Inflammatory macrophage treated with lipopolysaccharide for 1 hour (primary cell): Measurements from ENCODE around the gene PYHIN1.

Experiments used
- DNase-seq, 2 donors: peaks; one replicate each; pipeline ENCODE4 v3.0.0-alpha.2; 2020 to 2022

The PYHIN1 gene

DNA sequence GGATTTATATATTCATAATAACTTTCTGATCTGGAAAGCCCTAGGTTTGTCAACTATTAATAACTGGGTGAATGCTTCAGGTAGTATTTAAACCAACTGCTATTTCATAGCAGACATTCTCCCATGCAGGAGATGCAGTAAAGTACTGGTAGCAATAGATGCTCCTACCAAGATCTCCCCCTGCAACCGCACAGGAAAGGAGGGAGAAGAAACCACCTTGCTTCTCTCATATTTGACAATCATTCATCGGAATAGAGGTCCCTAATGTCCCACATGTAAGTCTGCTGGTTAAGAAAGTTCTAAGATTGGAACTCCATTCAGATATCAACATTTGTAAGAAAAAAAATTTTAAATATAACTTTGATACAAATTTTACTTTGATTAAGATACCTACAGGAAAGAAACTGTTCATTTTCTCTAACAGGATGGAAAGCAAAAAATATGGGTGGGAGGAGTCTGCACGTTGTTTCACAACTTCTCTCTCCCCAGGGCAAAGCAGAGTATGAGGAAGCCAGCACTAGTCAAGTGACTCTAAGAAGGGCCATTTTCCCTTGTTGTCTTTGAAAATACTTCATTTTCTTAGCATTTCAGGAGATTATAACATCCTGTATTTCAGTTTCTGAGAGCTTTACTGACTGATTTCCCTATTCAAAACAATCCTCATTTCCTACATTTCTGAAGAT, at the start of gene PYHIN1:
TSS of gene PYHIN1 (plus strand) at position 498 of the 683 bp plus-strand sequence. CDS start 5,359 bp downstream, outside the sequence.
- peak; percentile 21 to 46 for DNase-seq

- no peak for DNase-seq
These were observed 37.7 kb upstream of the PYHIN1 start for GRCh38 chr1:158893654-158894053.

DNA sequence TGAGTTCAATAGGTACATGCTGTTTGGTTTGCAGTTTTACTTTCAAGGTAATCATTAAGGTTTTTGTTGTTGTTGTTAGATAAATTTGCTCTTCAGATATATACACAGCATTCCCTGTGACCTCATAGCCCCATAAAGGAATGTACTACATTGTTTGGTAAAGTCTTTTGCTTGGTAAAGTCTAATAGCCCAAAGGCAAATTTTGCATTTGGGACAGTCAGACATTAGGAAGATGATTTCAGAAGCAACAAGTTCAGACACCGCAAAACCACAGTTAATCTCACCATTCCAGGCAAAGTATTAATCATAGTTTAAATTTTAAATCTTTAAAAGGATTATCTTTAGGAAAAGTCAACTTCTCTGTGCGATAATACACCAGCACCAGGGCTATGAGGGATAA, 32.6 kb upstream of the PYHIN1 start:
- DNase-seq, result no peak

DNA sequence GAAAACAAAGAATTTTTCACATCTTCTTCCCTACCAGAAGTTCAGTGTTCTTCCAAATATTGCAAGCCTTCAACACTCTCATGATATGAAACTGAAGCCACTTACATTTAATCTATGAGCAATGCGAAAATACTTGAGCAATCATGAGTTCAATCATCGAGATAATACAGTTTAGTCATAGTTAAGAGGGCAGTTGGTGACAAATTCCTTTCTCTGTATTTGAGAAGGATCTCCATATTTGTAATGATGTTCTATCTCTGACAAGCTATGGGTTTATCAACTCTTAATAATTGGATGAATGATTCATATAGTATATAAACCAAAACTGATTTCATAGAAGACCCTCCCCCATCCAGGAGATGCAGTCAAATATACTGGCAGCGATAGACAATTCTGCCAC, 29.7 kb upstream of the PYHIN1 start:
- no peak for DNase-seq

DNA sequence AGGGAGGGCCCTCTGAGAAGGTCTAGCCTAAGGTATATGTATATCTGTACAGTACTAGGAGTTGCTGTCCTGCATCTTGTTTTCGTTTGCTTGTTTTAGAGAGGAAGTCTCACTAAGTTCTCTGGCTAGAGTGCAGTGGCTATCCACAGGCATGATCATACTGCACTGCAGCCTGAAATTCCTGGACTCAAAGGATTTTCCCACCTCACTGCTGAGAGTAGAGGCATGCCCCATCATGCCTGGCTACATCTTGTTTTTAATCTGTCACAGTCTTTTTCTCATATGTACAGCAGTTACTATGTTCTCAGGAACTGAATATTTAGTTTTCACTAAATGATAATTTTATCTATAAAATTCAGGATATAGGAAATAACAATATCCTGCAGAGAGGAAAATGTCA, 15.3 kb upstream of the PYHIN1 start:
- no peak for DNase-seq

DNA sequence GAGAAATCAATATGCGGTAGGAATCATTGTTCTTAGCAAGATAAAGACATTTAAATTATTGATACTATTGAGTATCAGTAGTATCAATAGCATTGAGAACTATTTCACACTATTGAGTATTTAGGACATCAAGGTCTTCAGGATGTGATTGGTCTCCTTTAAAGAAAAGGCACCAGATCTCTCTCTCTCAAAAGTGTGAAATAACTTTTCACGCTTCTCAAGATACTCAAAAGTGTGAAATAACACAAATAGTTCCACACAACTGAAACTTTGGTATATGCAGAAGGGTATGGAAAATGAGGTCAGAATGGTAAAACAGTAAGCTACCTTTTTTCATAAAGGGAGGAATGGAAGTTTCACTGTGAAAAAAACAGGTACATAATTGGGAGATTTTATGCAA, 6.7 kb upstream of the PYHIN1 start:
- no peak for DNase-seq

DNA sequence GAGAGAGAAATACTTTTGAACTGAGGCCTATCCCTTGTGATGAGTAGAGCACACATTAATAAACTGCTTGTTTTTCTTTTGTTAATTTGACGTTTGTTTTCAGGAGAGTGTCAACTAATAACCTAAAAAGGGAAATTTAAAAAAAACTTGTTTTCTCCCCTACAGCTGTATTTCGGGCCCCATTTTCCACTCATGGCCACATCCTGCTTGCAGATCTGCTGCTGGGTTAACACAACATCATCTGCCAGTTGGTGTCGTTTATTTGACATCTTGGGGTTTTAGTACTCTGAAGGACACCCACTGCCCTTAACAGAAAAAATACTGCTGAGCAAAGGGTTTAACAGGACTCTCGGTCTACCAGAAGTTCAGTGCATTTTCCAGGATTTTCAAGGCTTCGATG, 848 bp upstream of the PYHIN1 start:
- DNase-seq, result no peak

DNA sequence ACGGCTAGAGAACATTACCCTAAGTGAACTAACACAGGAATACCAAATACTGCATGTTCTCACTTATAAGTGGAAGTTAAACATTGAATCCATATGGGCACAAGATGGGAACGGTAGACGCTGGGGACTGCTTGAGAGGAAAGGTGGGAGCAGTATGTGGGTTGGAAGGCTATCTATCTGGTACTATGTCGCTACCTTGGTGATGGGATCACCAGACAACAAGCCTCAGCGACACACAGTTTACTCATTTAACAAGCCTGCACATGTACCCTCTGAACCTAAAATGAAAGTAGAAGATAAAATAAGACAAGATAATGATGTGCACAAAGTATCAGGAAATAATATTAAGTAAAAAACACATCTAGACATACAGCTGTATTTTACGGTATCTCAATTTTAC, 819 bp downstream of the PYHIN1 start:
- DNase-seq, result no peak

DNA sequence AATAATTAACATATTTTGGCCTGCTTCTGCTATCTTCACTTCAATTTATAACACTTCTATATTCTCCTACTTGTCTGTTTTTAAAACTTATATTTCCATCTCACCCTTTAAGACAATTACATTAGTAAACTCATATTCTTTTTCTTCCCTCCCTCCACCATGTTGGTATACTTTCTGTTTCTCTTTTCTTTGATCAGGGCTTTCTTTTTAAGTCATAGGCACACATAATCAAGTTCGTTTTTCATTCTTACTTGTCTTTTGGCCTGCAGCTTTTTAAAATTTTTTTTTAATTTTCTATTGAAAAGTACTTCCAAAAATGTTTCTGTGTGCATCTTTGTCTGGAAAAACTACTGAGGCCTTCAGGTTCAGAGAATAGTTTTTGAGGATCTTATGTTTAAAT, 2.3 kb downstream of the PYHIN1 start:
- no peak for DNase-seq

GRCh38 chr1:158939180-158939579, 7.8 kb downstream of the PYHIN1 start:
- DNase-seq, result no peak

GRCh38 chr1:158941317-158941716, 10.0 kb downstream of the PYHIN1 start:
- DNase-seq, result no peak

GRCh38 chr1:158942490-158942889, 11.1 kb downstream of the PYHIN1 start:
- DNase-seq, result no peak

- no peak for DNase-seq
These were observed 11.7 kb downstream of the PYHIN1 start for GRCh38 chr1:158943059-158943458.

- DNase-seq, result no peak
These were observed 13.7 kb downstream of the PYHIN1 start for GRCh38 chr1:158945061-158945460.

DNA sequence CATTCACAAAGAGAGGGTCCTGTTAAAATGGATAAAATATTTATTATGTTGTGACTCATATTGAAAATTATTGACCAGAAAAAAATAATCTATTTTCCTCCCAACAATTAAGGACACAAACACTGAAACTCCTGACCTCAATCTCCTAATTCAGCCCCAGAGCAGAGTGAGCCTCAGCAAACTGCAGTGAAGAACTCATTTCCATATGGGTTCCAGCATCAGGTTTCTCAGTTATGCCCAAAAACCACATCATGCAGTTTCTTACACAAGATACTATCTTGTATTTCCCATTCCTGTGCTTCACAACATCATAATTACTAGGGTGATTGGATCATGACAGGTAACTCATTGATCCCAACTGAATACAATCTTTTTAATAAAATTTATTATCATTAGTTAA, 15.4 kb downstream of the PYHIN1 start:
- DNase-seq, result no peak

DNA sequence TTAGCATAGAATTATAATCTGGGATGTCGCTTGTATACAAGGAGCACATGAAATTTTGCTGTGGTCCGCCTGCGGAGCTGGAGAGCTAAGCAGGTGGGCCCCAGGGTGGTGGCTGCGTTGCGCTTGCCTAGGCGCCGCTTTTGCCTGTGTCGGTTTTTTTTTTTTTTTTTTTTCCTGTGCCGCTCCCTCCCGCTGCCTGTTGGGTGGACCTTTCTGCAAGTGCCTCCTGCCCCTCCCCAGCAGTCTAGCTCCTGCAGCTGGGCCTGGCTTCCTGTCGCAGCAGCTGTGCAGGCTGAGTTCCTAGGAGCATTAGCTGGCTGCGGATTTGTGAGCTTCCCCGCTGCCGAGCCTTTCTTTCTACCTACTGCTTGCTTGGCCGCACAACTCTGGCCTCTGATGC, 20.6 kb downstream of the PYHIN1 start:
- DNase-seq, result no peak

DNA sequence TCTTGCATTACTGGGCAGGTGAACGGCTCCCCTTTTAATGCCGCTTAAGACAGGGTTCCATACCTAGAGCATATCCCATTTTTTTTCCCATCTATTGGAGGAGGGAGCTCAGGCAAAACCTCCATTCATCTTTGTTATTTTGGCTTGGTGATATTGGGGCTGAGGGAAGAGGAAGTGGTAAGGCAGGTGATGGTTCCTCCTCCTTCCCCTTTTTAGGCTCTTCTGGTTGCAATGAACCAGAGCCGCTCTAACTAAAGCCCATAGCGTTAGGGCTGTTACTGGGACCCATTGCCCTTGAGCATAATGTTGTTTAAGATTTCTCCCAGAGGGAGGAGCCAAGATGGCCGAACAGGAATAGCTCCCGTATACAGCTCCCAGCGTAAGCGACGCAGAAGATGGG, 21.1 kb downstream of the PYHIN1 start:
- DNase-seq, result no peak

- DNase-seq, result no peak
These were observed 29.8 kb downstream of the PYHIN1 start for GRCh38 chr1:158961178-158961577.

GRCh38 chr1:158962983-158963382, 31.6 kb downstream of the PYHIN1 start:
- DNase-seq, result no peak

DNA sequence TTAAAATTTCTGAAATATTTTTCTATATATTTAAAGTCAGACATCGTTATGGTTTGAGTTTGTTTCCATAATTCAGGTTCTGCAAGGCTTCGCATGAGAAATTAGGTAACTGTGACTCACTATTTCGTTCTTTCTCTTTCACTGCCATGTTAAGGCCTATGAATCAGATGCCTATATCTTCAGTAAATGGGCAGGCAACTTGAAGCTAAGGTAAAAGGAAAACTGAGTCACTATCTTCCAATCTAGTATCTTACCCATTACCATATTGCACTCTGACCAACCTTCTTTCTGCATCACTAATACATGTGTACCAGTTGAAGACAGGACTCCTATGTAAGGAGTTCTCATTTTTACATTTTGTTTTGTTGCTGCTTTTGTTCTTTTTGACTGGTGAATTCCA, 37.8 kb downstream of the PYHIN1 start:
- DNase-seq, result no peak

GRCh38 chr1:158969855-158970254, 38.5 kb downstream of the PYHIN1 start:
- no peak for DNase-seq

- DNase-seq, result no peak
These were observed 41.5 kb downstream of the PYHIN1 start for GRCh38 chr1:158972841-158973240.

GRCh38 chr1:158976219-158976618, 44.9 kb downstream of the PYHIN1 start:
- no peak for DNase-seq

- no peak for DNase-seq
These were observed 47.4 kb downstream of the PYHIN1 start for GRCh38 chr1:158978730-158979129.

DNA sequence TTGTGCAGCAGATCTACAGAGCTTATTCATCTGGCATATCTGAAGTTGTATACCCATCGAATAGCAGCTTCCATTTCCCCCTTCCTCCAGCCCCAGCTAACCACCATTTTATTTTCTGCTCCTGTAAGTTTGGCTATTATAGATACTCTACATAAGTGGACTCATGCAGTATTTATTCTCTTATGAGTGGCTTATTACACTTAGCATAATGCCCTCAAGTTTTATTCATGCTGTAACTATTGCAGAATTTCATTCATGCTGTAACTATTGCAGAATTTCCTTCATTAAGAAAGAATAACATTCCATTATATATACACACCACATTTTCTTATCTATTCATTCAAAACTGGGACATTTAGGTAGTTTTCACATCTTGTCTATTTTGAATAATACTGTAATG, 47.9 kb downstream of the PYHIN1 start:
- no peak for DNase-seq

DNA sequence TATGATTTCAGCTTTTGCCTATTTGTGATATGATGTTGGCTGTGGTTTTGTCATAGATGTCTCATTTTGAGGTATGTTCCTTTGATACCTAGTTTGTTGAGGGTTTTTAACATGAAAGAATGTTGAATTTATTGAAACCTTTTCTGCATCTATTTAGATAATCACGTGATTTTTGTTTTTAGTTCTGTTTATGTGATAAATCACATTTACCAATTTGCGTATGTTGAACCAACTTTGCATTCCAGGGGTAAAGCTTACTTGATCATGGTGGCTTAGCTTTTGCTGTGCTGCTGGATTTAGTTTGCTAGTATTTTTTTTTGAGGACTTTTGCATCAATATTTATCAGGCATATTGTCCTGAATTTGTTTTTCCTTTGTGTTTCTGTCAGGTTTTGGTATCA, 51.9 kb downstream of the PYHIN1 start:
- no peak for DNase-seq
